PC-9 (cell line): ENCODE measurements around the gene ADAMTS2.

Experiments
- CTCF ChIP-seq: fragments of 200-600 bp; sonication (generic); conservative IDR thresholded peaks from 2 replicates; pipeline ENCODE4 v1.6.1; 2017; ENCODE audit warnings: mixed run types, antibody characterized with exemption, mild to moderate bottlenecking, moderate library complexity
- EZH2 ChIP-seq: fragments of 200-600 bp; sonication (generic); IDR thresholded peaks from 2 replicates; pipeline ENCODE4 v1.8.0; 2017; ENCODE audit warnings: antibody characterized with exemption, low read depth

GRCh38 chr5:179307931-179308471 lies 37.3 kb downstream of the ADAMTS2 start:
- TF ChIP-seq CTCF (no peak), EZH2 (no peak)
